Raji (cell line): ENCODE results near the gene SBF2.

Experiments used
- POLR2A ChIP-seq: IDR thresholded peaks from 2 replicates; pipeline ENCODE4 v1.6.1; 2011; ENCODE audit warnings: low read depth, low read length, control low read depth; ENCODE audit not compliant: insufficient read depth

The SBF2 gene

GRCh38 chr11:9747229-9747628, 546.8 kb downstream of the SBF2 start:
- no peak for TF ChIP-seq POLR2A

- TF ChIP-seq POLR2A = no peak
These were observed 548.4 kb downstream of the SBF2 start for GRCh38 chr11:9745411-9746211.

DNA sequence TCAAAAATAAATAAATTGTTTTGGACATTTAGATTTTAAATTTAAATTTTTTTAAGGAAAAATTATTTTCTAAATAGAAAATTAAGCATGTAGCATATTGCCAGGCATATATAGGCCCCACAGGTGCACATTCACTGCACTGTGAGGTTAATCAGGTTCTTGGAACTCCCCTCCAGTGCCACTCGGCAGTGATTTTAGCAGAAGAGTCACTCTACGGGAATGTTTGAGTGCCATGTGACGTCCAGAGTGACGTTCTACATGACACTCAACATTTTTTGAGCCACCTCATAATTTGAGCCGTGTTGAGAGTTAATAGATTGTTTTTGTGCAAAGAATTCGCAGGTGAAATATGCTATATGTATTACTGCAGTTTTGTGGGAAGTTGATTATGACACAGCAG, 552.8 kb downstream of the SBF2 start:
- TF ChIP-seq POLR2A = no peak

- no peak for TF ChIP-seq POLR2A
These were observed 553.7 kb downstream of the SBF2 start for GRCh38 chr11:9740202-9740883.

GRCh38 chr11:9739123-9739900, 554.7 kb downstream of the SBF2 start:
- TF ChIP-seq POLR2A = no peak

DNA sequence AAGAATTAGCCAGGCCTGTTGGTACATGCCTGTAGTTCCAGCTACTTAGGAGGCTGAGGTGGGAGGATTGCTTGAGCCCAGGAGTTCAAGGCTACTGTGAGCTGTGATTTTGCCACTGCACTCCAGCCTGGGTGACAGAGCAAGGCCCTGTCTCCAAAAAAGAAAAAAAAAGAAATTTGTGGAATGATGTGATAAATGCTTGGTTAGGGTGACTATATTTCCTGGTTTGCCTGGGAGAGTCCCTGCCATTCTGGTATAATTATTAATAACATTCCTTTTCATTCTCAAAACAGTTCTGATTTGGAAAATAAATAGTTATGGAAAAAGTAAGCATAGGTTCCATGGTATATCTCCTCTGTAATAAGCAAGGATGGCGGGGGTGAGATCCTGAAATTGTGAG, 555.3 kb downstream of the SBF2 start:
- no peak for TF ChIP-seq POLR2A

GRCh38 chr11:9738116-9738515, 555.9 kb downstream of the SBF2 start:
- TF ChIP-seq POLR2A = no peak

- no peak for TF ChIP-seq POLR2A
These were observed 557.7 kb downstream of the SBF2 start for GRCh38 chr11:9736365-9736764.

DNA sequence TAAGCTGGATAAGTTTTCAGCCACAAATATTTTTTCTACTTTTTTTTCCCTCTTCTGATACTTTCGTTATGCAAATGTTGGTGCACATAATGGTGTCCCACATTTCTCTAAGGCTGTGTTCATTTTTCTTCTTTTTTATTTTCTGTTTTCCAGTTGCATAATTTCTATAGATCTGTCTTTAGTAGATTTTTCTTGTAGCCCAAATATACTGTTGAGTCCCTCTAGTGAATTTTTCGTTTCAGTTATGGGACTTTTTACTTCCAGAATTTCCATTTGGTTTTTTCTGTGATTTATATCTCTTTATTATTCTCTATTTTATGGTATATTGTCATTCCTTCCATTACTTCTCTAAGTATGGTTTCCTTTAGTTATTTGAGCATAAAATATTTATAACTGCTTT, 558.1 kb downstream of the SBF2 start:
- TF ChIP-seq POLR2A = no peak

GRCh38 chr11:9735236-9735635, 558.8 kb downstream of the SBF2 start:
- no peak for TF ChIP-seq POLR2A

GRCh38 chr11:9733212-9733611, 560.8 kb downstream of the SBF2 start:
- no peak for TF ChIP-seq POLR2A

DNA sequence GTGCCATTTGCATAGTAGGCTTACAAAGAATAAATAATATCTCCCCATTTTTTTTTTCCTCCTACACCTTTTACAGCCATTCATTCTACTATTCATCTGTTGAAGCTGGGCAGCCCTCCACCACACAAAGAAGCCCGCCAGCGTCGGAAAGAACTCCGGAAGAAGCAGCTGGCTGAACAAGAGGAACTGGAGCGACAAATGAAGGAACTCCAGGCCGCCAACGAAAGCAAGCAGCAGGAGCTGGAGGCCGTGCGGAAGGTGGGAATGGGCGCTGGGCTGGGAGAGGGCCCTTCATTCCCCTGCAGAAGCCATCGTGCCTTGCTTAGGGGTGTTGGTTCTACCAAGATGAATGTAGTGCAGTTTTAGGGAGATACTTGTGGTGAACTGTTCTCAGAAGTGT, 561.6 kb downstream of the SBF2 start:
- TF ChIP-seq POLR2A = no peak

GRCh38 chr11:9731256-9731655, 562.8 kb downstream of the SBF2 start:
- TF ChIP-seq POLR2A = no peak
